Glutamatergic neuron (in vitro differentiated cells): ENCODE results near the gene ALDH4A1. TPM values are rescaled to one million over a fixed set of nuclear protein-coding genes. Genes with fewer than 3 reads are reported as not detected.

Experiments used
- DNase-seq: peaks from one replicate; pipeline ENCODE4 v3.0.0; 2022
- H3K27ac Mint-ChIP-seq: one replicate; pipeline ENCODE4 v1.8.0; 2020; ENCODE audit warnings: mild to moderate bottlenecking, mixed read lengths, inconsistent platforms; ENCODE audit not compliant: unreplicated experiment
- H3K27me3 Mint-ChIP-seq: one replicate; pipeline ENCODE4 v1.8.0; 2020; ENCODE audit warnings: mild to moderate bottlenecking, moderate library complexity, mixed read lengths, inconsistent platforms; ENCODE audit not compliant: unreplicated experiment
- H3K36me3 Mint-ChIP-seq: one replicate; pipeline ENCODE4 v1.8.0; 2020; ENCODE audit warnings: mild to moderate bottlenecking, mixed read lengths, inconsistent platforms; ENCODE audit not compliant: unreplicated experiment
- H3K4me1 Mint-ChIP-seq: one replicate; pipeline ENCODE4 v1.8.0; 2020; ENCODE audit warnings: mild to moderate bottlenecking, low read depth, mixed read lengths, inconsistent platforms; ENCODE audit not compliant: unreplicated experiment
- H3K4me3 Mint-ChIP-seq: one replicate; pipeline ENCODE4 v1.8.0; 2020; ENCODE audit warnings: mild to moderate bottlenecking, mixed read lengths, inconsistent platforms; ENCODE audit not compliant: unreplicated experiment
- H3K9me3 Mint-ChIP-seq: one replicate; pipeline ENCODE4 v1.8.0; 2020; ENCODE audit warnings: mild to moderate bottlenecking, moderate library complexity, mixed read lengths, inconsistent platforms; ENCODE audit not compliant: unreplicated experiment
- total RNA-seq: library from RNA; stranded (reverse); fragmentation: NEBNext Ultra II Directional; extraction: Animal tissue kit (Norgen Biotek cat#: 25700); gene quantifications from one replicate; pipeline ENCODE4 v1.2.1, GENCODE V29; 2021; ENCODE audit not compliant: unreplicated experiment
- TF ChIP-seq, protein P1 (sequence below): fragments of 200-600 bp; sonication (generic); IDR thresholded peaks from one replicate; pipeline ENCODE4 v1.5.0; 2021; ENCODE audit not compliant: partially characterized antibody, unreplicated experiment

ALDH4A1 gene
- total RNA-seq, 1 donor from 2014 or later = 28.9 TPM

GRCh38 chr1:18917071-18917799, 14.9 kb upstream of the ALDH4A1 start:
- H3K4me3 Mint-ChIP-seq = no peak overlapping the region
- H3K4me1 Mint-ChIP-seq = peaks cover 37% of the 10 kb centered on the region
- H3K9me3 Mint-ChIP-seq = peaks cover 13% of the 10 kb centered on the region

DNA sequence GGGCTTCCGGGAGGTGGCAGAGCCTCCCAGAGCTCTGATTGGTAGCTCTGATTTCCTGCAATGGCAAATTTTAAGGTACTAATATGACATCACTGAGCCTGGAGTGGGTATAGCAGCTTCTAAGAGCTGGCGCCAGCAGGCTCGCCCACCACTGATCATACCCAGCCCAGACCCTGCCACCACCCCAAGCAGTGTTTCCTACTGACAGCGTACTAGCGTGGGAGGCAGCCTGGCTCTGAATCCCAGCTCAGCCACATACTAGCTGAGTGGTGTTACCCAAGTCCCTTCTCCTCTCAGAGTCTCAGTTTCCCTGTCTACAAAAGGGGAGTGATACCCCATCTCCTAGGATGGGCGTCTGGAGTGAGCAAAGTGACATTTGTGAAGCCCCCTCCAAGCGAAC, 13.0 kb upstream of the ALDH4A1 start:
- Mint-ChIP-seq H3K36me3 (peaks cover 4% of the 10 kb centered on the region), H3K9me3 (peaks cover 20% of the 10 kb centered on the region), H3K4me3 (no peak overlapping the region), H3K27ac (peak overlapping the region; percentile 52), H3K27me3 (peaks cover 30% of the 10 kb centered on the region), H3K4me1 (peaks cover 39% of the 10 kb centered on the region)
- no peak for DNase-seq
- TF ChIP-seq, protein P1, sequence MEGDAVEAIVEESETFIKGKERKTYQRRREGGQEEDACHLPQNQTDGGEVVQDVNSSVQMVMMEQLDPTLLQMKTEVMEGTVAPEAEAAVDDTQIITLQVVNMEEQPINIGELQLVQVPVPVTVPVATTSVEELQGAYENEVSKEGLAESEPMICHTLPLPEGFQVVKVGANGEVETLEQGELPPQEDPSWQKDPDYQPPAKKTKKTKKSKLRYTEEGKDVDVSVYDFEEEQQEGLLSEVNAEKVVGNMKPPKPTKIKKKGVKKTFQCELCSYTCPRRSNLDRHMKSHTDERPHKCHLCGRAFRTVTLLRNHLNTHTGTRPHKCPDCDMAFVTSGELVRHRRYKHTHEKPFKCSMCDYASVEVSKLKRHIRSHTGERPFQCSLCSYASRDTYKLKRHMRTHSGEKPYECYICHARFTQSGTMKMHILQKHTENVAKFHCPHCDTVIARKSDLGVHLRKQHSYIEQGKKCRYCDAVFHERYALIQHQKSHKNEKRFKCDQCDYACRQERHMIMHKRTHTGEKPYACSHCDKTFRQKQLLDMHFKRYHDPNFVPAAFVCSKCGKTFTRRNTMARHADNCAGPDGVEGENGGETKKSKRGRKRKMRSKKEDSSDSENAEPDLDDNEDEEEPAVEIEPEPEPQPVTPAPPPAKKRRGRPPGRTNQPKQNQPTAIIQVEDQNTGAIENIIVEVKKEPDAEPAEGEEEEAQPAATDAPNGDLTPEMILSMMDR = no peak

More at GRCh38 chr1:18917071-18917799, 14.9 kb upstream of the ALDH4A1 start:
- peaks cover 22% of the 10 kb centered on the region for H3K27me3 Mint-ChIP-seq
- peak overlapping the region; percentile 75 for H3K27ac Mint-ChIP-seq
- H3K36me3 Mint-ChIP-seq = peaks cover 4% of the 10 kb centered on the region
- no peak for DNase-seq
- TF ChIP-seq, protein P1 = no peak

- Mint-ChIP-seq H3K27ac (peak overlapping the region; percentile 79), H3K27me3 (peaks cover 32% of the 10 kb centered on the region), H3K4me1 (peaks cover 28% of the 10 kb centered on the region), H3K4me3 (peak overlapping the region; percentile 57), H3K36me3 (peaks cover 8% of the 10 kb centered on the region), H3K9me3 (peaks cover 16% of the 10 kb centered on the region)
- peak; percentile 78 for DNase-seq
- TF ChIP-seq, protein P1 = peak; percentile 78
Measured at GRCh38 chr1:18913065-18913835, 10.9 kb upstream of the ALDH4A1 start.

DNA sequence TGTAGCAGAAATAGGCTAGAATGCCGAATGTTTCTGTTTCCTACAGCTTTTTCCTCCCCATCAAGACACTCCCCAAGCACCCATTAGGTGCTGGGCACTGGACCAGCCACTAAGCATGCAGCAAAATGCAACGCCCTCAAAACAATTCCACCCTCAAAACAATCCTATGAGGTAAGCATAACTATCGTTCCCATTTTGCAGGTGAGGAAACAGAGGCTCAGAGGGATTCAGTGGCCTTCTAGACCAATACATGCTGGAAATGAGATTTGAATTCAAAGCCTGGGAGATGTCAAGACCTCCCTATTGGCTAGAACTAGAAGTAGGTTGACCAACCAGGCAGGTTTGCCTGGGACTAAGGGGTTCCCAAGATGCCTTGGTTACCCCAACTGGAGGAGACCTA, 10.2 kb upstream of the ALDH4A1 start:
- TF ChIP-seq, protein P1 = no peak
- peak overlapping the region; percentile 8 for H3K27ac Mint-ChIP-seq
- peaks cover 16% of the 10 kb centered on the region for H3K9me3 Mint-ChIP-seq
- H3K36me3 Mint-ChIP-seq = peaks cover 8% of the 10 kb centered on the region
- peaks cover 28% of the 10 kb centered on the region for H3K4me1 Mint-ChIP-seq
- H3K27me3 Mint-ChIP-seq = peaks cover 29% of the 10 kb centered on the region
- no peak overlapping the region for H3K4me3 Mint-ChIP-seq
- DNase-seq = no peak
